ENCODE data around the gene ATP5IF1. TPM values are rescaled to one million over a fixed set of nuclear protein-coding genes. Genes with fewer than 3 reads are reported as not detected.

Gene ATP5IF1
- total and polyA plus RNA-seq, 2 of the 13 experiments (the other 11 are each of a cell fraction or from before 2014, with no cell fraction given) = 97.7 to 131 TPM

- TF ChIP-seq HNF1A (IDR thresholded peaks at IDR 0.05; ENCODE audit: low read depth) (no peak), HNF1A (CRISPR knock-in tag; IDR thresholded peaks at IDR 0.05; ENCODE audit: borderline replicate concordance) (no peak), NFRKB (IDR thresholded peaks at IDR 0.05) (no peak), ZNF792 (CRISPR knock-in tag; IDR thresholded peaks at IDR 0.05) (no peak; the same call in 1 of the 2 replicates), NFE2L2 (IDR thresholded peaks at IDR 0.05; ENCODE audit: low read length) (no peak), ZNF251 (CRISPR knock-in tag; IDR thresholded peaks at IDR 0.05) (no peak), ZXDC (CRISPR knock-in tag; IDR thresholded peaks at IDR 0.05) (no peak), ZNF296 (CRISPR knock-in tag; conservative IDR thresholded peaks at IDR 0.05) (no peak), ZNF383 (CRISPR knock-in tag; IDR thresholded peaks at IDR 0.05; ENCODE audit: borderline replicate concordance) (no peak), USF2 (IDR thresholded peaks at IDR 0.05; ENCODE audit: low read depth, low read length) (no peak), USF2 (CRISPR knock-in tag; IDR thresholded peaks at IDR 0.05; ENCODE audit: borderline replicate concordance) (peak; percentile 52; the same call in 1 of the 2 replicates), ZNF326 (CRISPR knock-in tag; IDR thresholded peaks at IDR 0.05; ENCODE audit: borderline replicate concordance) (no peak), MAX (IDR thresholded peaks at IDR 0.05) (no peak), HES4 (CRISPR knock-in tag; IDR thresholded peaks at IDR 0.05; ENCODE audit: borderline replicate concordance) (peak; percentile 85; the same call in 1 of the 2 replicates), TCF7 (IDR thresholded peaks at IDR 0.05; ENCODE audit: low read depth) (no peak), HMG20A (CRISPR knock-in tag; IDR thresholded peaks at IDR 0.05; ENCODE audit: borderline replicate concordance) (no peak), NBN (conservative IDR thresholded peaks at IDR 0.05) (no peak)
These were observed 23.5 kb downstream of the ATP5IF1 start, which contains the start of gene SESN2 (continued) for GRCh38 chr1:28259252-28259933.

Data from HepG2 (cell line).